Stomach (tissue), 4 donors: Measurements from ENCODE around the gene CLSTN2.

Source experiments
- EP300 ChIP-seq: sonication (generic); formaldehyde crosslinking; IDR thresholded peaks from one replicate; pipeline ENCODE4 v1.6.1; 2017; ENCODE audit warnings: antibody characterized with exemption
- POLR2A ChIP-seq, 4 donors: fragments of 450-650 bp; IDR thresholded peaks; one replicate each; pipeline ENCODE4 v1.6.1; 2016; ENCODE audit warnings: antibody characterized with exemption in 4 of 4, control low read depth in 2 of 4, mild to moderate bottlenecking in 1 of 4, moderate library complexity in 1 of 4
- POLR2AphosphoS5 ChIP-seq, 3 donors: sonication (generic); formaldehyde crosslinking; IDR thresholded peaks; one replicate each; pipeline ENCODE4 v1.6.1; 2016; ENCODE audit warnings: antibody characterized with exemption in 3 of 3
- TF ChIP-seq, protein P1 (sequence below), 7 experiments: fragments of 450-650 bp in 4 of 7; fragments of 200-600 bp in 3 of 7; sonication (generic) in 3 of 7; IDR thresholded peaks; one replicate each; pipeline ENCODE4 v1.5.1; 2016 to 2019; ENCODE audit warnings: antibody characterized with exemption in 7 of 7, control low read depth in 2 of 7, mild to moderate bottlenecking in 1 of 7

DNA sequence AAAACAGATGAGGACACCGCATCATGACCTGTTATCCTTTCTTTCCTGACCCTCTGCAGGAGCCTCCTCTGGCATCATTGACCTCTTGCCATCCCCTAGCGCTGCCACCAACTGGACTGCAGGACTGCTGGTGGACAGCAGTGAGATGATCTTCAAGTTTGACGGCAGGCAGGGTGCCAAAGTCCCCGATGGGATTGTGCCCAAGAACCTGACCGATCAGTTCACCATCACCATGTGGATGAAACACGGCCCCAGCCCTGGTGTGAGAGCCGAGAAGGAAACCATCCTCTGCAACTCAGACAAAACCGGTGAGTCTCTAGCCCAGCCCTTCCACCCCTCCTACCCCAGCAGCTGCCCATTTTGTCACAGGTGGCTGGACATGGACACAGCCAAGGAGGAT, 524.5 kb downstream of the CLSTN2 start:
- no peak for TF ChIP-seq POLR2A (IDR thresholded peaks at IDR 0.05)
- no peak for TF ChIP-seq POLR2AphosphoS5 (IDR thresholded peaks at IDR 0.05)
- TF ChIP-seq, protein P1, sequence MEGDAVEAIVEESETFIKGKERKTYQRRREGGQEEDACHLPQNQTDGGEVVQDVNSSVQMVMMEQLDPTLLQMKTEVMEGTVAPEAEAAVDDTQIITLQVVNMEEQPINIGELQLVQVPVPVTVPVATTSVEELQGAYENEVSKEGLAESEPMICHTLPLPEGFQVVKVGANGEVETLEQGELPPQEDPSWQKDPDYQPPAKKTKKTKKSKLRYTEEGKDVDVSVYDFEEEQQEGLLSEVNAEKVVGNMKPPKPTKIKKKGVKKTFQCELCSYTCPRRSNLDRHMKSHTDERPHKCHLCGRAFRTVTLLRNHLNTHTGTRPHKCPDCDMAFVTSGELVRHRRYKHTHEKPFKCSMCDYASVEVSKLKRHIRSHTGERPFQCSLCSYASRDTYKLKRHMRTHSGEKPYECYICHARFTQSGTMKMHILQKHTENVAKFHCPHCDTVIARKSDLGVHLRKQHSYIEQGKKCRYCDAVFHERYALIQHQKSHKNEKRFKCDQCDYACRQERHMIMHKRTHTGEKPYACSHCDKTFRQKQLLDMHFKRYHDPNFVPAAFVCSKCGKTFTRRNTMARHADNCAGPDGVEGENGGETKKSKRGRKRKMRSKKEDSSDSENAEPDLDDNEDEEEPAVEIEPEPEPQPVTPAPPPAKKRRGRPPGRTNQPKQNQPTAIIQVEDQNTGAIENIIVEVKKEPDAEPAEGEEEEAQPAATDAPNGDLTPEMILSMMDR (IDR thresholded peaks at IDR 0.05), result no peak
- TF ChIP-seq EP300, result no peak
